IMR-90 (cell line): ENCODE data around the gene IRAK2. TPM values are rescaled to one million over a fixed set of nuclear protein-coding genes. Genes with fewer than 3 reads are reported as not detected.

Experiments used
- ATAC-seq: fragments of 200-7000 bp; cut with Tn5 transposase; 2 replicates; pipeline ENCODE4 v1.9.1; 2020; ENCODE audit warnings: low read depth, mild to moderate bottlenecking, moderate library complexity
- BruUV-seq: library from RNA; stranded (reverse); fragments of 400-500 nt; replicated peaks from 2 replicates; lab custom pipeline; 2021; lab: Mats Ljungman, UMichigan
- CTCF ChIA-PET: fragments of 300-600 bp; formaldehyde crosslinking; extraction: SDS; loops from one replicate; lab custom pipeline; 2021; ENCODE audit warnings: antibody characterized with exemption; lab: Yijun Ruan, JAX
- POLR2A ChIA-PET: fragments of 300-600 bp; sonication (Branson Sonifier 250); formaldehyde crosslinking; loops from one replicate; lab custom pipeline; 2022; ENCODE audit warnings: antibody characterized with exemption; ENCODE audit not compliant: unreplicated experiment; lab: Charles Lee
- DNase-seq: peaks from one replicate; pipeline ENCODE4 v3.0.0; 2013
- H2AFZ ChIP-seq: replicated peaks from 2 replicates; pipeline ENCODE3; 2013; ENCODE audit warnings: low read length, mild to moderate bottlenecking; ENCODE audit not compliant: poor library complexity
- H2AK5ac ChIP-seq: 2 replicates; pipeline ENCODE4 v1.6.1; 2013; ENCODE audit warnings: low read depth, low read length, inconsistent platforms
- H2AK9ac ChIP-seq: replicated peaks from 2 replicates; pipeline ENCODE3; 2013; ENCODE audit warnings: mild to moderate bottlenecking, low read depth, low read length, moderate library complexity; ENCODE audit not compliant: poor library complexity
- H2BK120ac ChIP-seq: 2 replicates; pipeline ENCODE4 v1.6.1; 2013; ENCODE audit warnings: low read depth, low read length, inconsistent platforms
- H2BK15ac ChIP-seq: 3 replicates; pipeline ENCODE4 v1.6.1; 2013; ENCODE audit warnings: low read depth, low read length, inconsistent platforms
- H2BK20ac ChIP-seq: 2 replicates; pipeline ENCODE4 v1.6.1; 2013; ENCODE audit warnings: low read depth, mild to moderate bottlenecking, inconsistent platforms, low read length, moderate library complexity
- H2BK5ac ChIP-seq: 2 replicates; pipeline ENCODE4 v1.6.1; 2013; ENCODE audit warnings: mild to moderate bottlenecking, low read depth, low read length, inconsistent platforms; ENCODE audit not compliant: poor library complexity, severe bottlenecking
- H3K14ac ChIP-seq: replicated peaks from 2 replicates; pipeline ENCODE4 v1.6.1; 2013; ENCODE audit warnings: low read depth, low read length, inconsistent platforms
- H3K18ac ChIP-seq: 2 replicates; pipeline ENCODE4 v1.6.1; 2013; ENCODE audit warnings: low read depth, low read length, control low read depth
- H3K23ac ChIP-seq: 2 replicates; pipeline ENCODE4 v1.6.1; 2013; ENCODE audit warnings: low read depth, low read length, inconsistent platforms
- H3K27ac ChIP-seq: 2 replicates; pipeline ENCODE4 v1.5.1; 2013; ENCODE audit warnings: mild to moderate bottlenecking, control low read depth, low read length; ENCODE audit not compliant: insufficient read depth
- H3K27me3 ChIP-seq: 2 replicates; pipeline ENCODE4 v1.6.1; 2013; ENCODE audit warnings: low read length; ENCODE audit not compliant: control insufficient read depth, insufficient read depth
- H3K36me3 ChIP-seq: 2 replicates; pipeline ENCODE4 v1.6.1; 2013; ENCODE audit warnings: low read length, mixed read lengths; ENCODE audit not compliant: control insufficient read depth, insufficient read depth
- H3K4ac ChIP-seq: 2 replicates; pipeline ENCODE4 v1.6.1; 2013; ENCODE audit warnings: low read depth, low read length, inconsistent platforms
- H3K4me1 ChIP-seq: 2 replicates; pipeline ENCODE4 v1.6.1; 2013; ENCODE audit warnings: low read length, mixed read lengths; ENCODE audit not compliant: control insufficient read depth, insufficient read depth
- H3K4me2 ChIP-seq: 2 replicates; pipeline ENCODE4 v1.6.1; 2013; ENCODE audit warnings: low read depth, mild to moderate bottlenecking, control low read depth, low read length, moderate library complexity
- H3K4me3 ChIP-seq: 2 replicates; pipeline ENCODE4 v1.5.1; 2013; ENCODE audit warnings: low read depth, mild to moderate bottlenecking, control low read depth, low read length, moderate library complexity; ENCODE audit not compliant: insufficient read depth
- H3K56ac ChIP-seq: 2 replicates; pipeline ENCODE4 v1.6.1; 2013; ENCODE audit warnings: low read length, inconsistent platforms; ENCODE audit not compliant: insufficient read depth; ENCODE audit errors: extremely low read depth
- H3K79me1 ChIP-seq, 2 experiments: 2 replicates each; pipeline ENCODE4 v1.6.1; 2013; ENCODE audit warnings: low read length in 2 of 2, inconsistent platforms in 1 of 2, low read depth in 1 of 2
- H3K9ac ChIP-seq: 2 replicates; pipeline ENCODE4 v1.6.1; 2013; ENCODE audit warnings: low read depth, low read length, control low read depth
- H3K9me1 ChIP-seq: 2 replicates; pipeline ENCODE4 v1.6.1; 2013; ENCODE audit warnings: low read length, inconsistent platforms; ENCODE audit not compliant: insufficient read depth
- H3K9me3 ChIP-seq: 2 replicates; pipeline ENCODE4 v1.6.1; 2013; ENCODE audit warnings: low read length; ENCODE audit not compliant: control insufficient read depth, insufficient read depth
- H4K20me1 ChIP-seq: 2 replicates; pipeline ENCODE4 v1.6.1; 2013; ENCODE audit warnings: low read length, inconsistent platforms; ENCODE audit not compliant: insufficient read depth
- H4K5ac ChIP-seq: 2 replicates; pipeline ENCODE4 v1.6.1; 2013; ENCODE audit warnings: mild to moderate bottlenecking, low read depth, low read length, control low read depth
- H4K8ac ChIP-seq, 2 experiments: 2 replicates each; pipeline ENCODE4 v1.6.1; 2013; ENCODE audit warnings: low read depth in 2 of 2, low read length in 2 of 2, control low read depth in 1 of 2, inconsistent platforms in 1 of 2
- H4K91ac ChIP-seq: 2 replicates; pipeline ENCODE4 v1.6.1; 2013; ENCODE audit warnings: low read depth, low read length, inconsistent platforms; ENCODE audit not compliant: insufficient read depth
- CEBPB ChIP-seq: IDR thresholded peaks from 2 replicates; pipeline ENCODE4 v1.6.1; 2012; ENCODE audit warnings: low read depth, low read length, improper control_type of control experiment
- MAZ ChIP-seq: IDR thresholded peaks from 2 replicates; pipeline ENCODE4 v1.6.1; 2012; ENCODE audit warnings: low read depth, mild to moderate bottlenecking, low read length, improper control_type of control experiment, moderate library complexity, borderline replicate concordance
- MXI1 ChIP-seq: IDR thresholded peaks from 2 replicates; pipeline ENCODE4 v1.6.1; 2012; ENCODE audit warnings: low read depth, mild to moderate bottlenecking, low read length, moderate library complexity, borderline replicate concordance
- RCOR1 ChIP-seq: IDR thresholded peaks from 2 replicates; pipeline ENCODE4 v1.6.1; 2012; ENCODE audit warnings: mild to moderate bottlenecking, low read length, improper control_type of control experiment; ENCODE audit not compliant: insufficient replicate concordance
- SMC3 ChIP-seq: fragments of 150-350 bp; IDR thresholded peaks from 2 replicates; pipeline ENCODE4 v1.6.1; 2016; ENCODE audit warnings: low read depth, mild to moderate bottlenecking, antibody characterized with exemption, low read length, moderate library complexity
- WGBS, 2 experiments: methylation state at CpG; one replicate each; pipeline versions ENCODE4 v1.1.5 to v1.1.7; 2013; ENCODE audit warnings: missing lambda C conversion rate in 2 of 2; ENCODE audit not compliant: insufficient read length in 1 of 2; ENCODE audit errors: extremely low coverage in 2 of 2; 5-methylcytosine and 5-hydroxymethylcytosine counted together
- dilution Hi-C: fragments of 300-500 bp; cut with HindIII; formaldehyde crosslinking; loops from one replicate; pipeline ENCODE4 v1.14.3; 2018; ENCODE audit warnings: low sequenced_read_pairs; ENCODE audit not compliant: unreplicated experiment
- in situ Hi-C: fragments of 300-500 bp; cut with MboI; formaldehyde crosslinking; loops from 3 replicates; pipeline ENCODE4 v1.14.3; 2019; ENCODE audit warnings: low sequenced_read_pairs, inconsistent platforms, mixed read lengths
- intact Hi-C: fragments of 100-400 bp; cut with micrococcal nuclease; formaldehyde crosslinking; loops from 2 replicates; pipeline ENCODE4 v1.10.0; 2022
- polyA plus RNA-seq, 3 experiments: library from polyadenylated mRNA; depleted of rRNA; stranded (reverse); fragments of >200 nt; gene quantifications; 2 replicates each; pipeline ENCODE4 v1.2.3, GENCODE V29; 2012; ENCODE audit warnings: low replicate concordance in 1 of 3
- total RNA-seq: library from RNA; depleted of rRNA; stranded (reverse); fragments of >200 nt; gene quantifications from 2 replicates; pipeline ENCODE4 v1.2.3, GENCODE V29; 2012

IRAK2 gene
- total and polyA plus RNA-seq, 2 of the 4 experiments (the other 2 are of a cell fraction), result 6.9 to 8.1 TPM

DNA sequence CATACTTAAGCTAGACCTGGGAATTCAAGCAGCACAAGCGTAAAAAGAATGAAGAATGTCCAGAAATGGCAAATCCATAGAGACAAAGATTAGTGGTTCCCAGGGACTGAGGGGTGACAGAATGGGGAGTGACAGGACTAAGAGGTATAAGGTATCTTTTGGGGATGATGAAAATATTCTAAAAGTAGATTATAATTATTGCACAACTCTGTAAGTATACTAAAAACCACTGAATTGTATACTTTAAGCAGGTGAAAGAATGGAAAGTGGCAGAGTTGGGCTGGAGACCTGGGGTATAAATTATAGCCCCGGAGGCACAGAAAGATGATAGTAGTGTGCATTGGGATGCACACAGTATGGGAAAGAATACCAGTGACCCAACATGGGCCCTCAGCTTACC, 43.7 kb upstream of the IRAK2 start:
- Histone ChIP-seq H2AFZ (no peak overlapping the region), H2BK15ac (no peak overlapping the region), H2AK9ac (no peak overlapping the region), H4K91ac (no peak overlapping the region), H4K8ac (no peak overlapping the region), H3K27me3 (no peaks in the 10 kb centered on the region), H3K4ac (no peak overlapping the region), H3K14ac (no peak overlapping the region), H3K4me1 (peaks cover 2% of the 10 kb centered on the region; the same call in 1 of the 2 replicates), H3K9me1 (peaks cover 13% of the 10 kb centered on the region), H3K27ac (no peak overlapping the region), H3K18ac (no peak overlapping the region), H3K4me2 (no peak overlapping the region), H3K79me1 (peaks cover 37 to 62% of the 10 kb centered on the region in 2 experiments), H4K20me1 (peaks cover 60% of the 10 kb centered on the region), H2AK5ac (no peak overlapping the region), H2BK120ac (no peak overlapping the region), H3K56ac (no peak overlapping the region), H3K9ac (no peak overlapping the region), H3K4me3 (no peak overlapping the region), H2BK5ac (no peak overlapping the region), H4K5ac (no peak overlapping the region), H3K36me3 (peaks cover 13% of the 10 kb centered on the region), H2BK20ac (no peak overlapping the region), H3K9me3 (no peaks in the 10 kb centered on the region), H3K23ac (no peak overlapping the region)
- ChIA-PET CTCF (no interaction called here), POLR2A (no interaction called here)
- ATAC-seq (no peak), DNase-seq (no peak)
- in situ Hi-C loops (no loop called here), dilution Hi-C loops (no loop called here), intact Hi-C loops (no loop called here)
- 100% methylated on average over 1 of the region's 2 CpGs; no CpG with 5 or more reads in 1 of the 2 experiments for WGBS, 2 experiments
- no peak for TF ChIP-seq MXI1
- TF ChIP-seq CEBPB, result peak; percentile 53
- TF ChIP-seq RCOR1, result no peak
- TF ChIP-seq SMC3, result no peak
- no peak for TF ChIP-seq MAZ
- BruUV-seq, result no TSS peak
